SK-N-SH treated with all-trans-retinoic acid at 6 μM for 48 hours (cell line): ENCODE data around the gene FGFRL1.

Source experiments
- ATAC-seq: fragments of 200-7000 bp; cut with Tn5 transposase; 3 replicates; pipeline ENCODE4 v1.9.1; 2020; ENCODE audit warnings: mild to moderate bottlenecking, moderate library complexity
- ARNTL ChIP-seq: fragments of 450-650 bp; formaldehyde crosslinking; IDR thresholded peaks from 2 replicates; pipeline ENCODE4 v1.5.0; 2020; ENCODE audit warnings: low read depth, mild to moderate bottlenecking, moderate library complexity, borderline replicate concordance
- CREB5 ChIP-seq: fragments of 250-450 bp; sonication (Bioruptor Pico); IDR thresholded peaks from 2 replicates; pipeline ENCODE4 v1.5.1; 2020; ENCODE audit warnings: low read depth, mild to moderate bottlenecking, moderate library complexity
- CSDC2 ChIP-seq: fragments of 250-450 bp; sonication (Bioruptor Pico); IDR thresholded peaks from 2 replicates; pipeline ENCODE4 v1.5.0; 2020; ENCODE audit warnings: mild to moderate bottlenecking, moderate library complexity
- CSRNP3 ChIP-seq: fragments of 250-450 bp; sonication (Bioruptor Pico); IDR thresholded peaks from 2 replicates; pipeline ENCODE4 v1.5.1; 2021; ENCODE audit warnings: mild to moderate bottlenecking, moderate library complexity
- ESRRG ChIP-seq: fragments of 250-450 bp; sonication (Bioruptor Pico); IDR thresholded peaks from 2 replicates; pipeline ENCODE4 v1.6.1; 2021; ENCODE audit warnings: mild to moderate bottlenecking
- GLIS3 ChIP-seq: fragments of 250-450 bp; sonication (Bioruptor Pico); IDR thresholded peaks from 2 replicates; pipeline ENCODE4 v1.5.0; 2020; ENCODE audit warnings: mild to moderate bottlenecking, moderate library complexity
- ISL1 ChIP-seq: fragments of 250-450 bp; sonication (Bioruptor Pico); IDR thresholded peaks from 2 replicates; pipeline ENCODE4 v2.1.2; 2022; ENCODE audit warnings: mild to moderate bottlenecking, moderate library complexity
- OSR1 ChIP-seq: fragments of 250-450 bp; sonication (Bioruptor Pico); IDR thresholded peaks from 2 replicates; pipeline ENCODE4 v1.8.0; 2022; ENCODE audit warnings: moderate library complexity, mild to moderate bottlenecking, inconsistent platforms
- PATZ1 ChIP-seq: fragments of 250-450 bp; sonication (Bioruptor Pico); IDR thresholded peaks from 2 replicates; pipeline ENCODE4 v1.8.0; 2020; ENCODE audit warnings: mild to moderate bottlenecking, moderate library complexity, borderline replicate concordance
- POU6F1 ChIP-seq: fragments of 250-450 bp; sonication (Bioruptor Pico); IDR thresholded peaks from 2 replicates; pipeline ENCODE4 v1.8.0; 2021; ENCODE audit warnings: low read depth, mild to moderate bottlenecking, moderate library complexity, borderline replicate concordance
- PPARA ChIP-seq: fragments of 250-450 bp; sonication (Bioruptor Pico); IDR thresholded peaks from 2 replicates; pipeline ENCODE4 v1.5.0; 2020; ENCODE audit warnings: mild to moderate bottlenecking, borderline replicate concordance
- RARB ChIP-seq: fragments of 250-450 bp; sonication (Bioruptor Pico); IDR thresholded peaks from 2 replicates; pipeline ENCODE4 v1.8.0; 2021; ENCODE audit warnings: mild to moderate bottlenecking, moderate library complexity
- SNAI2 ChIP-seq: fragments of 250-450 bp; sonication (Bioruptor Pico); IDR thresholded peaks from 2 replicates; pipeline ENCODE4 v1.5.0; 2020; ENCODE audit warnings: mild to moderate bottlenecking, moderate library complexity
- TCF4 ChIP-seq: fragments of 250-450 bp; sonication (Bioruptor Pico); IDR thresholded peaks from 2 replicates; pipeline ENCODE4 v1.8.0; 2021; ENCODE audit warnings: mild to moderate bottlenecking, moderate library complexity, borderline replicate concordance
- TOX ChIP-seq: fragments of 250-450 bp; sonication (Bioruptor Pico); IDR thresholded peaks from 2 replicates; pipeline ENCODE4 v1.8.0; 2021; ENCODE audit warnings: mild to moderate bottlenecking, moderate library complexity, borderline replicate concordance
- TSHZ2 ChIP-seq: fragments of 250-450 bp; sonication (Bioruptor Pico); IDR thresholded peaks from 2 replicates; pipeline ENCODE4 v1.5.0; 2020; ENCODE audit warnings: mild to moderate bottlenecking, moderate library complexity
- ZC3H10 ChIP-seq: fragments of 250-450 bp; sonication (Bioruptor Pico); IDR thresholded peaks from 2 replicates; pipeline ENCODE4 v1.5.1; 2021; ENCODE audit warnings: mild to moderate bottlenecking, moderate library complexity
- ZFP3 ChIP-seq: fragments of 250-450 bp; sonication (Bioruptor Pico); IDR thresholded peaks from 2 replicates; pipeline ENCODE4 v1.5.0; 2020; ENCODE audit warnings: mild to moderate bottlenecking, moderate library complexity
- ZFP30 ChIP-seq: fragments of 450-650 bp; formaldehyde crosslinking; IDR thresholded peaks from 2 replicates; pipeline ENCODE4 v1.5.0; 2022; ENCODE audit warnings: mild to moderate bottlenecking, moderate library complexity
- ZNF565 ChIP-seq: fragments of 450-650 bp; formaldehyde crosslinking; conservative IDR thresholded peaks from 2 replicates; pipeline ENCODE4 v1.5.0; 2020; ENCODE audit warnings: low read depth, mild to moderate bottlenecking, moderate library complexity
- ZNF70 ChIP-seq: fragments of 450-650 bp; formaldehyde crosslinking; IDR thresholded peaks from 2 replicates; pipeline ENCODE4 v1.5.0; 2020; ENCODE audit warnings: mild to moderate bottlenecking, moderate library complexity
- ZNF8 ChIP-seq: fragments of 450-650 bp; formaldehyde crosslinking; IDR thresholded peaks from 2 replicates; pipeline ENCODE4 v1.5.0; 2020; ENCODE audit warnings: mild to moderate bottlenecking, moderate library complexity

Gene FGFRL1

GRCh38 chr4:999882-1000425 is 11.5 kb upstream of the FGFRL1 start:
- no peak for ATAC-seq
- TF ChIP-seq ZFP3 (CRISPR knock-in tag), result no peak
- TF ChIP-seq POU6F1 (CRISPR knock-in tag), result no peak
- TF ChIP-seq OSR1 (CRISPR knock-in tag), result no peak
- no peak for TF ChIP-seq CSRNP3 (CRISPR knock-in tag)
- TF ChIP-seq RARB (CRISPR knock-in tag), result no peak
- no peak for TF ChIP-seq PATZ1 (CRISPR knock-in tag)
- TF ChIP-seq ARNTL (CRISPR knock-in tag), result no peak
- no peak for TF ChIP-seq TSHZ2
- no peak for TF ChIP-seq CREB5 (CRISPR knock-in tag)
- no peak for TF ChIP-seq ISL1 (CRISPR knock-in tag)
- TF ChIP-seq TOX (CRISPR knock-in tag), result no peak
- TF ChIP-seq ZC3H10, result no peak
- no peak for TF ChIP-seq ZNF8
- TF ChIP-seq GLIS3 (CRISPR knock-in tag), result no peak
- no peak for TF ChIP-seq SNAI2 (CRISPR knock-in tag)
- no peak for TF ChIP-seq ZNF70

GRCh38 chr4:1000686-1001260 is 10.7 kb upstream of the FGFRL1 start:
- ATAC-seq, result no peak
- no peak for TF ChIP-seq CSDC2 (CRISPR knock-in tag)
- TF ChIP-seq PPARA, result no peak
- TF ChIP-seq ZNF70, result no peak
- no peak for TF ChIP-seq TCF4 (CRISPR knock-in tag)
- no peak for TF ChIP-seq ARNTL (CRISPR knock-in tag)
- no peak for TF ChIP-seq ZFP3 (CRISPR knock-in tag)
- no peak for TF ChIP-seq ESRRG
- TF ChIP-seq PATZ1 (CRISPR knock-in tag), result no peak
- TF ChIP-seq ZNF565 (CRISPR knock-in tag), result no peak
- no peak for TF ChIP-seq RARB (CRISPR knock-in tag)
- TF ChIP-seq OSR1 (CRISPR knock-in tag), result no peak
- TF ChIP-seq CSRNP3 (CRISPR knock-in tag), result no peak
- no peak for TF ChIP-seq TOX (CRISPR knock-in tag)
- TF ChIP-seq GLIS3 (CRISPR knock-in tag), result no peak
- TF ChIP-seq ISL1 (CRISPR knock-in tag), result no peak
- TF ChIP-seq ZFP30, result no peak
- TF ChIP-seq POU6F1 (CRISPR knock-in tag), result no peak
- TF ChIP-seq, all 23 proteins: peak for 0
